HG03196 (cell line): ENCODE data around the gene USP31.
"Not testable (repeated sequence)": the region's sequence is repeated elsewhere in the genome, so short reads cannot be mapped to it uniquely, and the experiment has no call there.

Experiments
- ATAC-seq: cut with Tn5 transposase; IDR thresholded peaks from one replicate; pipeline ENCODE4 v1.9.1; 2021; ENCODE audit not compliant: unreplicated experiment

USP31 gene

GRCh38 chr16:23101012-23101550, 48.2 kb downstream of the USP31 start:
- ATAC-seq = no peak

DNA sequence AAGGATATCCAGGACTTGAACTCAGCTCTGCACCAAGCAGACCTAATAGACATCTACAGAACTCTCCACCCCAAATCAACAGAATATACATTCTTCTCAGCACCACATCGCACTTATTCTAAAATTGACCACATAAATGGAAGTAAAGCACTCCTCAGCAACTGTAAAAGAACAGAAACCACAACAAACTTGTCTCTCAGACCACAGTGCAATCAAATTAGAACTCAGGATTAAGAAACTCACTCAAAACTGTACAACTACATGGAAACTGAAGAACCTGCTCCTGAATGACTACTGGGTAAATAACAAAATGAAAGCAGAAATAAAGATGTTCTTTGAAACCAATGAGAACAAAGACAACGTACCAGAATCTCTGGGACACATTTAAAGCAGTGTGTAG, 52.8 kb downstream of the USP31 start:
- ATAC-seq = not testable (repeated sequence)

DNA sequence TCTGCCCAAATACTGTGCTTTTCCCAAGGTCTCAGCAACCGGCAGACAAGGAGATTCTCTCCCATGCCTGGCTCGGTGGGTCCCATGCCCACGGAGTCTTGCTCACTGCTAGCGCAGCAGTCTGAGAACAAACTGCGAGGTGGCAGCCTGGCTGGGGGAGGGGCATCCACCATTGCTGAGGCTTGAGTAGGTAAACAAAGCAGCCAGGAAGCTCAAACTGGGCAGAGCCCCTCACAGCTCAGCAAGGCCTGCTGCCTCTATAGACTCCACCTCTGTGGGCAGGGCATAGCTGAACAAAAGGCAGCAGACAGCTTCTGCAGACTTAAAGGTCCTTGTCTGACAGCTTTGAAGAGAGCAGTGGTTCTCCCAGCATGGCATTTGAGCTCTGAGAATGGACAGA, 55.1 kb downstream of the USP31 start:
- ATAC-seq = not testable (repeated sequence)

DNA sequence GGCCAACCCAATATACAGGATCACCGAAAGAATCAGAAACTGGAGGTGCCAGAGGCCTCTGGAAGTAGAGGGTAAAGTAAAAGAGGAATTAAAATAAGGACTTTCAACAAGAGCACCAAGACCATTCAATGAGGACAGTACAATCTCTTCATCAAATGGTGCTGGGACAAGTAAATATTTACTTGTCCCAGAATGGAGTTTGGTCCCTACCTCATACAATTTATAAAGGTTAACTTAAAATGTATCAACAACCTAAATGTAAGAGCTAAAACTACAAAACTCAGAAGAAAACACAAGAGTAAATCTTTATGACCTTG, 56.5 kb downstream of the USP31 start:
- ATAC-seq = no peak

DNA sequence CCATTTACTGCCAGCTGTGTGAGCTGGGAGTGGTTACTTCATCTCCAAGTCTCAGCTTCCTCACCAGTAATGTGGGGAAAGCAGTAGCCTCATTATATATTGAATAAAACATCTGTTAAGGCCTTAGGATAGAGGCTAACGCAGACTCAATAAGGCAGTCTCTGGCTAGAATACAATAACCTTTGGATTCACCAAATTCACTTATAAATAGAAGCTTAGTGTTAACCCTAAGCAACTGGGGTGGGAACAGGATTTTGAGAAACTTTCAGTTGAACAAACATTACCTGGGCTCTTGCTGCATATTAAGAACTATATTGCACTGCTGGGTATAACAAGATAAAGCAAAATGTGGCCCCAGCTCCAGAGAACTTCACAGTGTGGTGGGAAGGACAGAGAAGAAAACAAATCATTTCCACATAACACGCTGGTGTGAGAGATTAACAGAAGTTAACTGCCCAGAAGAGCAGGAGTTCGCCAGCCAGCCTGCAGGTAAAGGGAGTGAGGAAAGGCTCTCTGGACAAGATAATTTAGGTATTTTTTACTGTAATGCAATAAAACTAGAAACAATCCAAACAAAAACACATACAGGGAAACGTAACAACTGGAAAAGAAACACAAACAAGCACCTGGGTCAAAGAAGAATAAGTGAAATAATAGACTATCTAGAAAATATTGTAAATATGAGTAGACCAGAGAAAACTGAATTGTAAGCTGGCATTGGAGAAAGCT, 57.0 kb downstream of the USP31 start:
- ATAC-seq = no peak

GRCh38 chr16:23089111-23089510, 60.1 kb downstream of the USP31 start:
- no peak for ATAC-seq

GRCh38 chr16:23088018-23088417, 61.2 kb downstream of the USP31 start:
- ATAC-seq = no peak

GRCh38 chr16:23085949-23086348, 63.3 kb downstream of the USP31 start:
- ATAC-seq = no peak

- no peak for ATAC-seq
Observed at GRCh38 chr16:23082161-23082788, 67.0 kb downstream of the USP31 start.

GRCh38 chr16:23081675-23082119, 67.6 kb downstream of the USP31 start:
- ATAC-seq = no peak

DNA sequence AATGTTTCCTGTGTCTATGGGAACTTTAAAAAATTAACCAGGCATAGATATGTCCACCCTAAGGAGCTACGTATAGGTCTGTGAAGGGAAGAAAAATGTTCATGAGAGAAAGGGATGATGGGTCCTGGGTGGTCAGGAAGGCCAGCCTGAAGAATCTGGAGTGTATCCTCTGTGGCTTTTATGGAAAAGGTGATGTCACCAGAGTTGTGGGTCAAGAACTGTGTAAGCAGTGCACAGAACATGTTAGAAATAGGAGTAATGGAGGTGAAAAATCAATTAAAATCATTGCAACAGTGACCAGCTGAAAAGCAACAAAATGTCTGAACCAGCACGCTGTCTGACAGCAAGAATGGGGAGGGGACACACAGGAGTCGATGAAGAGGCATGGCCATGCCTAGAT, 68.5 kb downstream of the USP31 start:
- no peak for ATAC-seq

DNA sequence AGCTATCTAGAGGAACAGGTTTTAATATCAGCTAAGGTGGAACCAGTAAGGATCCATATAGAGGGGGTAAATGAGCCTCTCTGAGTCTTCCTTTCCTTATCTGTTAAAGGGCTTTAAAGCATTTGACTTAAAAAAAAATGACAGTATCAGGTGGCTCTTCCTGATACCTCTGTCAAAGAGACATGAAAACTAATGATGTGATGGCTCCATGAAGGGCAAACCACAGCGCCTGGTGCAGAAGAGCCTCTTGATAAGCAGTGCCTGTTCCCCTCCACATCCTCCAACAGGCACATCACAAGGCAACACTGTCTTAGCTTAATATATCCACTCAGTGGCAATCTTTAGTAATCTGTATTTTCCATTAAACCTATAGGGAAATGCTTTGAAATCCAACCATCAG, 68.9 kb downstream of the USP31 start:
- ATAC-seq = no peak

GRCh38 chr16:23079675-23080301, 69.5 kb downstream of the USP31 start:
- no peak for ATAC-seq

DNA sequence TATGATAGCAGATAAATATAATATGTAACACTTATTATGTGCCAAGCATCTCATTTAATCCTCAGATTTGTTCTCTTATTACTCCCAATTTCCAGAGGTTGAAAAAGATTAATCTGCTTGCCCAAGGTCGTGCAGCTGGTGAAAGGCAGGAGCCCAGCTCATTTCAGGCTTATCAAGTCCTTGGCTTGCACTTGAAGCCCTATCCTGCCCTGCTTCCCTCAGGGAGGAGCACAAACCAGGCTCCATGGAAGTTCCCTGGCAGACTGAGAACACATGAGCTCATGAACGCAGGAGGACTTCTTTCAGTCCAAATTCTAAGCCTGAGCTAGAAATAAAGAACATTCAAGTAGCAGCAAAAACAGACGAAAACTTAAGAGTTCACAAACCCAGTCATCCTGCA, 74.8 kb downstream of the USP31 start:
- no peak for ATAC-seq

DNA sequence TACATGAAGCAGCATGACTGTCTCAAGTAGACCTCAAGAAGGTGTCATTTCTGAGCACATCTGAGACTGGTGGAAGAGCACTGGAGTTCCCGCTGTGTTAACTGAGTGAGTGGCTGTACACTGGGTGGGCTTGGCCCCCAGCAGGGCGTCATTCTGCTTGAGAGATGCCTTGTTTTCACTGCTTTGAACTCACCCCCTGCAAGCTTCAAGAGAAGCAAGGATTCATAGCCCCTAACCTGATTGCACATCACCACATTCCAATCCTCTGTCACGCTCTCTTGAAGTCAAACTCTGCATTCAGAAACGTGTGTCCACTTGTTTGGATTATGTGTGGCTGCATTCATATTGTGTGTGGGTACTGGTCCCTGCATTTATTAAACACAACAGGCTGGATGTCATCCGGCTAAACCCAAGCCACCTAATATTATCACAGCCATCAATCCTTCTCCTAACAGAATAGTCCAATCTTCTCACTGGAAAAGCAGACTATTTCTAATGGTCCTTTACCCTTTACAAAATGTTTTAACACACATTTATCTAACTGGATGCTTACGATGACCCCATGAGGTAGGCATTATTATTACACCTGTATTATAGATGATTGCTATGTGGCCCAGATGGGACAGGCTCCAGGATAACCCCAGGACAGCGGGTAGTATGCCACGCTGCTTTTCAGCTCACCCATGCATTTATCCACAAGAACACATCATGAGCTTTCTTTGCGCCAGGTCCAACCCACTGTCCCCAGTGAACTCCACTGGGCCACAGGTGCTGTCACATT, 76.3 kb downstream of the USP31 start:
- ATAC-seq = no peak

- no peak for ATAC-seq
Observed at GRCh38 chr16:23072084-23072599, 77.1 kb downstream of the USP31 start.

GRCh38 chr16:23071196-23072083, 77.8 kb downstream of the USP31 start:
- ATAC-seq = no peak

- ATAC-seq = no peak
Observed at GRCh38 chr16:23069844-23070243, 79.4 kb downstream of the USP31 start.

- ATAC-seq = no peak
Observed at GRCh38 chr16:23068079-23068736, 81.0 kb downstream of the USP31 start.

GRCh38 chr16:23066676-23067075, 82.6 kb downstream of the USP31 start:
- no peak for ATAC-seq
